Measurements from ENCODE around the gene MAGEF1. TPM values are rescaled to one million over a fixed set of nuclear protein-coding genes. Genes with fewer than 3 reads are reported as not detected.

MAGEF1 gene
- total and polyA plus RNA-seq, 2 donors (not counting 1 experiment from before 2014, with no cell fraction given), result 9.5 to 26.2 TPM

GRCh38 chr3:184672977-184673870 lies 38.6 kb downstream of the MAGEF1 start:
- Mint-ChIP-seq H3K4me1 (peaks cover 20% of the 10 kb centered on the region), H3K27ac (no peak overlapping the region), H3K9me3 (ENCODE audit: insufficient read depth) (no peaks in the 10 kb centered on the region), H3K27me3 (peaks cover 10% of the 10 kb centered on the region), H3K4me3 (no peak overlapping the region)
- H3K4me1 ChIP-seq (ENCODE audit: control insufficient read depth in 2 of 2, insufficient read depth in 2 of 2, low read length in 2 of 2), result peaks cover 21 to 22% of the 10 kb centered on the region in 2 donors
- no peak for ATAC-seq (ENCODE audit: low read depth)
- H3K9ac ChIP-seq (ENCODE audit: low read length), result no peak overlapping the region
- TF ChIP-seq CTCF (IDR thresholded peaks at IDR 0.05) (no peak), EZH2 (IDR thresholded peaks at IDR 0.05; ENCODE audit: borderline replicate concordance, insufficient read depth, low read depth, low read length, poor library complexity, severe bottlenecking) (no peak)
- intact Hi-C loops (cut with micrococcal nuclease), result no loop called here
- H3K27ac ChIP-seq (ENCODE audit: low read length in 2 of 2), result no peak overlapping the region
- ChIA-PET CTCF (no interaction called here), POLR2A (no interaction called here)
- 95% methylated on average over 14 of the region's 16 CpGs for WGBS (ENCODE audit: insufficient coverage)
- H3K27me3 ChIP-seq (replicated peaks in 1 of 4; ENCODE audit: control extremely low read depth in 1 of 4, control insufficient read depth in 3 of 4, insufficient read depth in 4 of 4, low read length in 3 of 4), result no peaks in the 10 kb centered on the region
- H3K36me3 ChIP-seq (replicated peaks in 1 of 2; ENCODE audit: control extremely low read depth in 1 of 2, control insufficient read depth in 1 of 2, extremely low read depth in 1 of 2, insufficient read depth in 2 of 2, low read length in 1 of 2), result no peaks in the 10 kb centered on the region
- no peak for DNase-seq
- no peaks in the 10 kb centered on the region for H3K79me2 ChIP-seq (ENCODE audit: control insufficient read depth, insufficient read depth, low read length)
- H3K4me2 ChIP-seq (replicated peaks; ENCODE audit: low read depth, low read length, poor library complexity, severe bottlenecking), result no peak overlapping the region
- no peaks in the 10 kb centered on the region for H4K20me1 ChIP-seq (ENCODE audit: control insufficient read depth, insufficient read depth, low read length, poor library complexity, severe bottlenecking)
- H3K9me3 ChIP-seq (ENCODE audit: control extremely low read depth in 1 of 3, control insufficient read depth in 2 of 3, insufficient read depth in 1 of 3, low read length in 2 of 3), result no peaks in the 10 kb centered on the region
- no peak overlapping the region for H2AFZ ChIP-seq (ENCODE audit: insufficient read depth, low read depth, low read length, poor library complexity, severe bottlenecking)
- no peak overlapping the region for H3K4me3 ChIP-seq (ENCODE audit: control extremely low read depth in 1 of 5, extremely low read depth in 1 of 5, insufficient read depth in 1 of 5, low read depth in 2 of 5, low read length in 4 of 5)

- 94% methylated on average over 9 of the region's 9 CpGs for WGBS (ENCODE audit: insufficient coverage)
- ATAC-seq (ENCODE audit: low read depth) (no peak), DNase-seq (no peak)
- Histone ChIP-seq H3K79me2 (ENCODE audit: control insufficient read depth, insufficient read depth, low read length) (no peaks in the 10 kb centered on the region), H3K4me3 (ENCODE audit: control extremely low read depth in 1 of 5, extremely low read depth in 1 of 5, insufficient read depth in 1 of 5, low read depth in 2 of 5, low read length in 4 of 5) (no peak overlapping the region), H2AFZ (ENCODE audit: insufficient read depth, low read depth, low read length, poor library complexity, severe bottlenecking) (no peak overlapping the region), H3K36me3 (replicated peaks in 1 of 2; ENCODE audit: control extremely low read depth in 1 of 2, control insufficient read depth in 1 of 2, extremely low read depth in 1 of 2, insufficient read depth in 2 of 2, low read length in 1 of 2) (no peaks in the 10 kb centered on the region), H3K27me3 (replicated peaks in 1 of 4; ENCODE audit: control extremely low read depth in 1 of 4, control insufficient read depth in 3 of 4, insufficient read depth in 4 of 4, low read length in 3 of 4) (no peaks in the 10 kb centered on the region), H3K4me1 (ENCODE audit: control insufficient read depth in 2 of 2, insufficient read depth in 2 of 2, low read length in 2 of 2) (peaks cover 12 to 13% of the 10 kb centered on the region in 2 donors), H3K9me3 (ENCODE audit: control extremely low read depth in 1 of 3, control insufficient read depth in 2 of 3, insufficient read depth in 1 of 3, low read length in 2 of 3) (no peaks in the 10 kb centered on the region), H3K27ac (ENCODE audit: low read length in 2 of 2) (no peak overlapping the region), H3K4me2 (replicated peaks; ENCODE audit: low read depth, low read length, poor library complexity, severe bottlenecking) (no peak overlapping the region), H3K9ac (ENCODE audit: low read length) (no peak overlapping the region), H4K20me1 (ENCODE audit: control insufficient read depth, insufficient read depth, low read length, poor library complexity, severe bottlenecking) (no peaks in the 10 kb centered on the region)
- intact Hi-C loops (cut with micrococcal nuclease), result no loop called here
- POLR2A ChIA-PET, result no interaction called here
- CTCF ChIA-PET, result no interaction called here
- Mint-ChIP-seq H3K27me3 (peaks cover 15% of the 10 kb centered on the region), H3K4me3 (no peak overlapping the region), H3K27ac (no peak overlapping the region), H3K9me3 (ENCODE audit: insufficient read depth) (no peaks in the 10 kb centered on the region), H3K4me1 (peaks cover 11% of the 10 kb centered on the region)
- TF ChIP-seq EZH2 (IDR thresholded peaks at IDR 0.05; ENCODE audit: borderline replicate concordance, insufficient read depth, low read depth, low read length, poor library complexity, severe bottlenecking) (no peak), CTCF (IDR thresholded peaks at IDR 0.05) (no peak)
Observed at GRCh38 chr3:184672335-184672734, 39.5 kb downstream of the MAGEF1 start.
